Upper lobe of left lung (tissue), 6 donors: ENCODE data around the gene PDE1C. TPM values are rescaled to one million over a fixed set of nuclear protein-coding genes. Genes with fewer than 3 reads are reported as not detected.
A peak's percentile ranks its signal among the peaks of the same experiment; 100 is the strongest.

Experiments
- ATAC-seq, 2 donors: fragments of 200-7000 bp; cut with Tn5 transposase; one replicate each; pipeline ENCODE4 v1.9.1; 2022; ENCODE audit warnings: mild to moderate bottlenecking in 2 of 2, moderate library complexity in 2 of 2; ENCODE audit not compliant: low FRiP score in 2 of 2
- DNase-seq, 2 donors: peaks; one replicate each; pipeline ENCODE4 v3.0.0-alpha.2; 2019 to 2020
- H3K27ac ChIP-seq, 4 donors: fragments of 200-600 bp; sonication (generic); one replicate each; pipeline ENCODE4 v1.5.1; 2016 to 2019
- H3K27me3 ChIP-seq, 4 donors: fragments of 200-600 bp; sonication (generic); one replicate each; pipeline ENCODE4 v1.5.1; 2017 to 2019
- H3K36me3 ChIP-seq, 4 donors: fragments of 200-600 bp; sonication (generic); one replicate each; pipeline ENCODE4 v1.5.1; 2016 to 2019
- H3K4me1 ChIP-seq, 4 donors: fragments of 200-600 bp; sonication (generic); one replicate each; pipeline ENCODE4 v1.5.1; 2018 to 2019
- H3K4me3 ChIP-seq, 4 donors: fragments of 200-600 bp; sonication (generic); one replicate each; pipeline ENCODE4 v1.5.1; 2017 to 2019; ENCODE audit warnings: mild to moderate bottlenecking in 2 of 4, moderate library complexity in 1 of 4
- H3K9me3 ChIP-seq, 4 donors: fragments of 200-600 bp; sonication (generic); one replicate each; pipeline ENCODE4 v1.5.1; 2018 to 2019
- CTCF ChIP-seq, 6 experiments: fragments of 450-650 bp in 4 of 6; fragments of 200-600 bp in 2 of 6; sonication (generic) in 2 of 6; IDR thresholded peaks; one replicate each; pipeline ENCODE4 v1.5.1; 2016 to 2019; ENCODE audit warnings: antibody characterized with exemption in 6 of 6
- EP300 ChIP-seq, 4 donors: sonication (generic); formaldehyde crosslinking; IDR thresholded peaks; one replicate each; pipeline ENCODE4 v1.5.1; 2017; ENCODE audit warnings: antibody characterized with exemption in 4 of 4, control low read depth in 2 of 4
- POLR2A ChIP-seq, 4 donors: fragments of 450-650 bp; IDR thresholded peaks; one replicate each; pipeline ENCODE4 v1.5.1; 2016 to 2017; ENCODE audit warnings: antibody characterized with exemption in 4 of 4, mild to moderate bottlenecking in 2 of 4
- POLR2AphosphoS5 ChIP-seq, 2 donors: sonication (generic); formaldehyde crosslinking; IDR thresholded peaks; one replicate each; pipeline ENCODE4 v1.5.1; 2017; ENCODE audit warnings: antibody characterized with exemption in 2 of 2
- WGBS, 2 donors: methylation state at CpG; one replicate each; pipeline ENCODE4 v1.1.5; 2017 to 2018; 5-methylcytosine and 5-hydroxymethylcytosine counted together
- total RNA-seq, 6 donors: library from RNA; depleted of rRNA in 4 of 6; stranded (reverse); fragments of >200 nt in 4 of 6; gene quantifications; one replicate each; pipeline versions ENCODE4 v1.1.0 to v1.2.1, GENCODE V29; 2016 to 2021
- donor health status: DM: no; HTN: no; CAD: no; lungs with moderate emphysema.
- donor health status: DM: no; HTN: yes; CAD: no; lungs with severe emphysema.

PDE1C gene
- total RNA-seq, 6 donors from 2014 or later: 5.6 to 38.8 (median 11.3) TPM

GRCh38 chr7:32066441-32066840 lies 3.8 kb downstream of the PDE1C start:
- Histone ChIP-seq H3K27me3 (peaks cover 0 to 6% (median 0%) of the 10 kb centered on the region in 4 donors), H3K36me3 (no peaks in the 10 kb centered on the region), H3K4me1 (peaks cover 0 to 15% (median 0%) of the 10 kb centered on the region in 4 donors), H3K4me3 (no peak overlapping the region), H3K9me3 (no peaks in the 10 kb centered on the region), H3K27ac (no peak overlapping the region)
- TF ChIP-seq EP300 (IDR thresholded peaks at IDR 0.05): no peak
- TF ChIP-seq POLR2A (IDR thresholded peaks at IDR 0.05): no peak
- TF ChIP-seq CTCF (IDR thresholded peaks at IDR 0.05): no peak
- no peak for TF ChIP-seq POLR2AphosphoS5 (IDR thresholded peaks at IDR 0.05)
- WGBS, 2 donors: 68 to 71% methylated on average over 2 of the region's 2 CpGs
- DNase-seq: no peak
- ATAC-seq: no peak

- ATAC-seq (no peak), DNase-seq (no peak)
- Histone ChIP-seq H3K36me3 (no peaks in the 10 kb centered on the region), H3K27ac (no peak overlapping the region), H3K9me3 (no peaks in the 10 kb centered on the region), H3K27me3 (no peaks in the 10 kb centered on the region), H3K4me3 (no peak overlapping the region), H3K4me1 (peaks cover 0 to 10% (median 8%) of the 10 kb centered on the region in 4 donors)
- 91 to 92% methylated on average over 5 of the region's 5 CpGs for WGBS, 2 donors
- no peak for TF ChIP-seq CTCF (IDR thresholded peaks at IDR 0.05)
- TF ChIP-seq EP300 (IDR thresholded peaks at IDR 0.05): no peak
- no peak for TF ChIP-seq POLR2AphosphoS5 (IDR thresholded peaks at IDR 0.05)
- no peak for TF ChIP-seq POLR2A (IDR thresholded peaks at IDR 0.05)
Observed at GRCh38 chr7:32063614-32064013, 6.6 kb downstream of the PDE1C start.

- DNase-seq (peak in 1 of 2 donors; percentile 32), ATAC-seq (peak in 1 of 2 donors; percentile 44)
- TF ChIP-seq CTCF (IDR thresholded peaks at IDR 0.05): peak in 5 of 6 experiments; percentile 24 to 48 (median 42)
- no peak for TF ChIP-seq POLR2AphosphoS5 (IDR thresholded peaks at IDR 0.05)
- Histone ChIP-seq H3K4me1 (peaks cover 0 to 13% (median 8%) of the 10 kb centered on the region in 4 donors), H3K27ac (no peak overlapping the region), H3K36me3 (no peaks in the 10 kb centered on the region), H3K27me3 (no peaks in the 10 kb centered on the region), H3K4me3 (no peak overlapping the region), H3K9me3 (no peaks in the 10 kb centered on the region)
- 48 to 54% methylated on average over 5 of the region's 5 CpGs for WGBS, 2 donors
Observed at GRCh38 chr7:32062150-32062549, 8.1 kb downstream of the PDE1C start.

GRCh38 chr7:32061346-32061745 lies 8.9 kb downstream of the PDE1C start:
- no peaks in the 10 kb centered on the region for H3K36me3 ChIP-seq
- 88 to 96% methylated on average over 3 of the region's 3 CpGs for WGBS, 2 donors
- TF ChIP-seq EP300 (IDR thresholded peaks at IDR 0.05) (no peak), POLR2AphosphoS5 (IDR thresholded peaks at IDR 0.05) (no peak), CTCF (IDR thresholded peaks at IDR 0.05) (no peak), POLR2A (IDR thresholded peaks at IDR 0.05) (no peak)
- H3K27ac ChIP-seq: no peak overlapping the region
- H3K9me3 ChIP-seq: no peaks in the 10 kb centered on the region
- peaks cover 0 to 13% (median 8%) of the 10 kb centered on the region in 4 donors for H3K4me1 ChIP-seq
- H3K27me3 ChIP-seq: no peaks in the 10 kb centered on the region
- H3K4me3 ChIP-seq: no peak overlapping the region
- ATAC-seq (peak in 1 of 2 donors; percentile 37), DNase-seq (no peak)

- no peak for ATAC-seq
- H3K36me3 ChIP-seq: no peaks in the 10 kb centered on the region
- peak overlapping the region in 2 of 4 donors; percentile 28 to 34 for H3K27ac ChIP-seq
- no peaks in the 10 kb centered on the region for H3K9me3 ChIP-seq
- no peak for DNase-seq
- H3K4me1 ChIP-seq: peaks cover 0 to 13% (median 8%) of the 10 kb centered on the region in 4 donors
- peak overlapping the region in 1 of 4 donors; percentile 20 for H3K4me3 ChIP-seq
- no peak for TF ChIP-seq POLR2A (IDR thresholded peaks at IDR 0.05)
- TF ChIP-seq POLR2AphosphoS5 (IDR thresholded peaks at IDR 0.05): no peak
- no peak for TF ChIP-seq CTCF (IDR thresholded peaks at IDR 0.05)
- TF ChIP-seq EP300 (IDR thresholded peaks at IDR 0.05): no peak
- no peaks in the 10 kb centered on the region for H3K27me3 ChIP-seq
- 38 to 49% methylated on average over 6 of the region's 6 CpGs for WGBS, 2 donors
Observed at GRCh38 chr7:32059289-32060011, 10.8 kb downstream of the PDE1C start.
